Measurements from ENCODE around the gene EPB41L2.

DNA sequence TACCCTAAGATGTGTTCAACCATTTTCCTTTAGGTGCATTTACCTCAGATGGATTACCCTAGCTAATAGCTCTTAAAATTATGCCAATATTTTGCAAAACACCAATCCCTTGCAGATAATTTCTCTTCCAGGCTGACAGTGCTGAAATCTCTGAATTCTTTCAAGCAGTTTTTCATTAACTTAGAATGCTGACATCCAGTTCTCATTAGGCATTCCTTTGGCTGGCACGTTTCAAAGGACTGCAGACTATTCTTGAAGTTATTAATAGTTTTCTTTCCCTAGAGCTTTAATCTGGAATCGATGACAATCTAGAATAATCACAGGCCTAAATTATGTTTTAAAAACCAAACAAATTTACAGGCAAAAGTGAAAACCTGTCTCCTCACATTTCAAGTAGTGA is 167.5 kb downstream of the EPB41L2 start:
- TF ChIP-seq CTCF (conservative IDR thresholded peaks at IDR 0.05 in 1 of 2, IDR thresholded peaks at IDR 0.05 in 1 of 2; ENCODE audit: low read depth in 1 of 2, low read length in 2 of 2) = no peak
- TF ChIP-seq EZH2 (IDR thresholded peaks at IDR 0.05; ENCODE audit: low read length, missing control alignments) = no peak
